GM19351 (cell line): Measurements from ENCODE around the gene COL27A1.
"Not testable (repeated sequence)": the region's sequence is repeated elsewhere in the genome, so short reads cannot be mapped to it uniquely, and the experiment has no call there.

Experiments
- ATAC-seq: cut with Tn5 transposase; IDR thresholded peaks from one replicate; pipeline ENCODE4 v1.9.1; 2021; ENCODE audit warnings: mild to moderate bottlenecking, moderate library complexity; ENCODE audit not compliant: unreplicated experiment

The COL27A1 gene

DNA sequence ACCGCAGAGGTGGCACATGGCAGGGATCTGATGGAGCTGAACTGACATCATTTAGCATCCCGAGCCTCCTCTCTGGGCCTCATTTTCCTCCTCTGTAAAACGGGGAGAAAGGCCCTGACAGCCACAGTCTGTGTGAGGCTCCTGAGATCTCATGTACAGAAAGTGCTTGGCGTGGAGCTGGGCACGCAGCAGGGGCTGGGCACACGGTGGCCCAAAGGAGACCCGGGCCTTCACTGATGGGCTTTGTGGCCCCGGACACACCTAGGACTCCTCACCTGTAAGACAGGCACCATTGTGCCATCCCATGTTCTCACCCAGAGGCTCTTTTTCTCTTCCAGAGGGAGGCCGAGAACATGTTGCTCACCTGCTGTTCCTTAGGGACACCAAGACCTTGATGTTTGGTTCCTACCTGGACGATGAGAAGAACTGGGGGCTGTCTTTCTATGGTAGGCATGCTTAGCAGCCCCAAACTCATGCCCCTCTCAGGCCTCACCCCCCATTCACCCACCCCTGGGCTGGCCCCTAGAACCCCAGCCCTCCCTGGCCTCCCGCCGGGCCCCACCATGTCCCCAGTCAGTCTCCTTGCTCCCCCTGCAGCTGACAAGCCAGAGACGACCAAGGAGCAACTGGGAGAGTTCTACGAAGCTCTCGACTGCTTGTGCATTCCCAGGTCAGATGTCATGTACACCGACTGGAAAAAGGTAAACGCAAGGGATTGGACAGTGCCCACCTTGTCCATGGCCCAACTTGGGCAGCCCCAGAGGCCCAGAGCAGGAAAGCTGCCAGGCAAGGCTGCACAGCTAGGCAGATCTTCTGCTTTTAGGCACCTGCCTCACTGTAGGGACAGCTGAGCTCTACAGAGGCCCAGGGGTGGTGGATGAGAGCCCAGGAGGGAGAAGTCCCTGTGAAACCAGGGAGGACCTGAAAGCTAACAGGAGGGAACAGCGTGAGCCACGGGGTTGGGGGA lies 176.2 kb downstream of the COL27A1 start:
- not testable (repeated sequence) for ATAC-seq

DNA sequence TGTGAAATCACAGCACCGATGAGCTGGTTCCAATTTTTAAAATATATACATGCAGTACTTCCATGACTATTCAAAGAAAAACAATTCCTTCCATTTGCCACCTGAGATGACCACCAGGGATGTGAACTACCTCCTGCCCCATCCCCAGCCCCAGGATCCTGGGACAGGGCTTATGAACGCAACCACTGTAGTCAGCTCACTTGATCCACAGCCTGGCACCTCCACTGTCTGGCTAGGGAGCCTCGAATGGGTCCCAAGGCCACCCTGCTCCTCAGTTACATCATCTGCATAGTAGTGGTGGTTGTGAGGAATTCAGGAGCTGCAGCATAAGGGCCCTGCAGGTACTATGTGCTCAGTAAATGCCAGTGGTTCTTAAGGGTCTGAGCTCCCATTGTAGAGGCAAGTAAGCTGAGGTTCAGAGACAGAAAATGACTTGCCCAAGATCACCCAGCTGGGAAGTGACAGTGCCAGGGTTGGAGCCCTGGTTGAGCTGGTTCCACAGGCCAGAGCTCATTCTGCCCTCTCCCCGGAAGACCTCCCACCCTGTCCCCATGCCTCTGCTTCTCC lies 177.2 kb downstream of the COL27A1 start:
- not testable (repeated sequence) for ATAC-seq

DNA sequence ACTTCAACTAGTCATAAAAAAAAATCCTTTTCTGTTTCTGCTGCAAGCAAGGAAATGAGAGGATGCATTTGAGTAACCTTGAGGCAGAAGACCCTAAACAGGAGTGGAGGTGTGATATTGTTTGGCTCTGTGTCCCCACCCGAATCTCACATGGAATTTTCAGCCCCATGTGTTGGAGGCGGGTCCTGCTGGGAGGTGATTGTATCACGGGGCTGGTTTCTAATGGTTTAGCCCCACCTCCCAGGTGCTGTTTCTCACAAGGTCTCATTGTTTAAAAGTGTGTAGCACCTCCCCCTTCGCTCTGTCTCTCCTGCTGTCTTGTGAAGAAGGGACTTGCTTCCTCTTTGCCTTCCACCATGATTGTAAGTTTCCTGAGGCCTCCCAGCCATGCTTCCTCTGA lies 178.4 kb downstream of the COL27A1 start:
- ATAC-seq: not testable (repeated sequence)

DNA sequence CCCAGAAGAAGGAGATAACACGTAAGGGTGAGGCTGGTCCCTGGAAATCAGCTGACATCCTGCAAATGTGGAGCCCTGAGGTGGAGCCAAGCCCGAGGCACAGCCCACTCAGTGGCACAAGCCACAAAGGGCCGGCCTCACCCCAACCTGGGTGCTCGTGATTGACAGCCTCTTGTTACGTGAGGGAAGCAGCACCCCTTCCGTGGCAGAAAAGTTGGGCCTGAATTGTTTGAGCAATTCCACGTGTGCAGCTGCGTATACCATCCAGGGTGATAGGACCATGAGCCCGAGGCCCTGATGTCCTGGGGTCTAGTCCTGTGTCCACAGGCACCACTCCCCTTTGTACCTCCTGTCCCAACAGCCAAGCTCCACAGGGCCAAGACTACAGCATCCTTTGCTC lies 179.2 kb downstream of the COL27A1 start:
- no peak for ATAC-seq

DNA sequence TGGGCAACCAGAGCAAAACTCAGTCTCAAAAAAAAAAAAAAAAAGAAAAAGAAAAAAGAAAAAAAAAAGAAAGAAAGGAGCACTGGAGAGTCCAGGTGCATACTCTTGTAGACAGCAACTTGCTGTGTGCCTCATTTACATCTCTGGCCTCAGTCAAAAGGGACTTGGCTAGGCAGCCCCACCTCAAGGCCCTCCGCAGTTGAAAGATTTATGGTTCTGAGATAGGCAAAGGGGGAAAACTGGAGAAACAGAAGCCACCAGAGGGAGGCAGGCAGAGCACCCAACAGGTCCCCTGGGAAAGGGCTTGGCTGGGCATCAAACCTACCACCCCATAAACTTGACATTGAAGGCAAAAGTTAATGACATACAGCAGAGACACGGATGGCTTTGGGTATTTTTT lies 180.4 kb downstream of the COL27A1 start:
- ATAC-seq: no peak

DNA sequence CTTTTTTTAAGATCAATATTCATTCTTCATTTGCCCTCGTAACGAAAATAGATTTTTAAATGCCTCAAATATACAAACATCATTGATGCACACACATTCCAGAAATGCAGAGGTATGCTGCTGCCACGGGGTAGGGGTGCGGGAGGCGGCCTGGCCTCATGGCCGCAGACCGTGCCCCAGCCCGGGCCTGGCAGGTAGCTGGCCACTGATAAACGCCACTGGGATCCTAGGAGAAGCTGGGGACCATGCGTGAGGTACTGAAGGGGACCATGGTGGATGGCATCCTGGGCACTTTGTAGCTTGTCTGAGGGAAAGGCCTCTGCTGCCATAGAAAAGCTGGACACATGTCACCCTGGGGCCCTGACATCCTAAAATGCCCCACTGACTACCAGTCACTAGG lies 180.8 kb downstream of the COL27A1 start:
- ATAC-seq: no peak

DNA sequence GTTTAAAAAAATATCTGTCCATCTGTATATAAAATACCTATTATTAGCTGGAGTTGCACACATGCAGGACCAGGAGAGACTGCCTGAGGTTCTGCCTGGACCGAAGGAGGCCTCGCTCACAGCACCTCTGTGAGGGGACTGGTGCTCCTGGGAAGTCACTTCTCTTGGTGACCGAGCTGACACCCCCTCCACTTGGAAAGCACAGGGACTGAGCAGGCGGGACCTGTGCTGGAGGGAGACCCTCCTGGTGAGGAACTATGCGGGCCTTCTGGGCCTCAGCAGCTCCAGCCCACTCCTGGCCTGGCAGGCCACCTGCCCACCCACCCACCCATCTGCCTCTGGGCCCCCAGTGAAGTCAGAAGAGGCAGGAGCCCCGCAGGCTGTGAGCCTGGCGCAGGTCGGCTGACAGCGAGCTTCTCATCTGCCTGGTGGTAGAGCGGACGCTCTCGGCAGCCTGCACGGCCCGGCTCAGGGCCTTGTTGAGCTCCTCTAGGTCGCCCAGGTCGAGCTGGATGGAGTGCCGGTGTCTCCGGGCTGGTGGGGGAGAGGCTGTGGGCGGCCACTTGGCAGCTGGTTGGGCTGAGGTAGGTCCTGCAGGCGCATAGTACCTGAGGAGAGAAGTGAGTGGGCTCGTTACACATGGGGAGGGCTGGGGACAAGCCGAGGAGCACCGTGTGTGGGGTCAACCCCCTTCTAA lies 181.5 kb downstream of the COL27A1 start:
- no peak for ATAC-seq

DNA sequence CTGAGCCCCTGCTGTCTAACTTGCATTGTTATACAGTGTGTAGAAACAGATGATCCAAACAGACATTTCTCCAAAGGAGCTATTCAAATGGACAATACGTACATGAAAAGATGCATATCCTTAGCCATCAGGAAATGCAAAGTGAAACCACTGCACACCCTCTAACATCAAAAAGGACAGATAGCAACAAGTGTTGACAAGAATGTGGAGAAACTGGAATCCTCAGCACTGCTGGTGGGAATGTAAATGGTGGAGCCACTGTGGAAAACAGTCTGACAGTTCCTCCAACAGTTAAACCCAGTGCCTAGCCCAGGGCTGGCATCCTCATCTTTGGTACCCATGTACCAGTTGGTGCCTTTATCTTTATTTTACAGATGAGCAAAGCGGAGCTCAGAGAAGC lies 182.8 kb downstream of the COL27A1 start:
- ATAC-seq: no peak

DNA sequence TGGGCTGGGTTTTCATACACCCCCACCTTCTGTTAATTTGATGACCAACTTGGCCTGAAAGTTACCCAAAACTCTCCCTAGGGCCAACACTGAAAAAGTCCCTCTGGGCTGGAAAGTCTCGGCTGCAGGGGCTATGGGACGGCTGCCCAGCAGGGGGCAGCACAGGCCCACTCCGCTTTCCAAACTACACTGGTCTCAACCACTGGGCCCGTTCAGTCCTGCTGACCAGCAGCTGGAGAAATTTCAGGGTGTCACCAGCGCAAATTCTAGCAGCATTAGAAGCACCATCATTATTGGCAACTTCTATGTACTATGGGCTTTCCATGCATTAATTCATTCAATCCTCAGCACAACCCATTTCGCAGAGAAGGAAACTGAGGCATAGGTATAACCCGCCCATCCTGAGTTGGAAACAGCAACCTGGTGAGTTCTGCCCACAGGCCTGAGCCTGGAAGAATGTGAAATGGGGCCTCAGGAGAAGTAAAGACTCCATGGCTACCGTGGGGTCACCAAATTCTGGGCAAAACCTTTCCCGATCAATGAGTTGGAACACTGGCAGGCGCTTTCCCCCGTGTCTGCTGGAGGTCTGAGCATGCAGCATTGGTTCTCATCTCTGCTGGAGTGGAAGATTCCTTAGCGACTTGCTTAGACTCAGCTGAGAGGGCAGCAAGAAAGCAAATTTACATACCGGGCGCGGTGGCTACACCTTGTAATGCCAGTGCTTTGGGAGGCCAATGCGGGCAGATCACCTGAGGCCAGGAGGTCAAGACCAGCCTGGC lies 184.0 kb downstream of the COL27A1 start:
- peak; percentile 88 for ATAC-seq

DNA sequence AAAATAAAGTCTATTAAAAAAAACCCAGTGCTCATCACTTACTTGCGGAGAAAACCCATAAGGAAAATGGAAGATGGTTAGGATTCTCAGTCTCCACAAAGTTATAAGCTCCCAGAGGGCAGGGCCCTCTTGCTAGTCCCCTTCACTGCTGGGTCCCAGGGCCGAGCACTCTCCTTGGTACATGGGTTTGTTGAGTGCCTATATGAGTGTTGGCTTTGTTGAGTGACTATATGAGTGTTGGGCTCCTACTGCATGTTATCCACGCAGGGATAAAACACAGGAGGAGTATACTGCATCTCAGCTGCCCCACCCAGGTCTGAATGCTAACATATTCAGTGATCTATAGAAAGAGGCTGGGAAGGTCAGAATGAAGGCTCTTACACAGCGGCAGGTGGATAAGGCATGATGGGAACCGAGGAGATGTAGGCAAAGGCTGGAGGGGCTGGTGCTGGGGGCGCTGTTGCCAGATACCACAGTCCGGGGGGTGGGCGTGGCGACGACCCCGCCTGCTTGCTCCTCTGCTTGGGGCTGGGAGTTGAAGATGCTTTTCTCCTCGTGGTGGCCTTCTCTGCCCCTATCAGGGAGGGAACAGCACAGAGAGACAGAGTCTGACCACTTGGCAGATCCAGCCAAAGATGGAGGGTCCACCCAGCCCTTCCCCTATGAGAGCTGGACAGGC lies 186.0 kb downstream of the COL27A1 start:
- no peak for ATAC-seq

DNA sequence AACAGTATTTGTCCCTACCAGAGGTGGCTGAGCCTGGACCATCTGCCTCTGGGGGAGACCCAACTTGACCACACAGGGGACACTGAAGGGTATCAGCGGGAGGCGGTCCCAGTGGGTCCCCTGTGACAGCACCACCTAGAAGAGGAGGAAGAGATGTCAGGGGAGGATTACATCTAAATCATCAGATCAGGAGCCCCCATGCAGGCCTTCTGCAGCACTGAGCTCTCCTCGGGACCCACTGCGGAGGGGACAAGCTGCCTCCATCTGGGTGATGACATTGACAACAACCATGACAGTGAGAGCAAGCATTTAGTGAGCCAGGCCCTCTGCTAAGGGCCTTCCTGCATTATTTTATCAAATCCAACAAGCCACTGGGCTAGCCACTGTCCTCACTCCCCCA lies 186.7 kb downstream of the COL27A1 start:
- no peak for ATAC-seq

DNA sequence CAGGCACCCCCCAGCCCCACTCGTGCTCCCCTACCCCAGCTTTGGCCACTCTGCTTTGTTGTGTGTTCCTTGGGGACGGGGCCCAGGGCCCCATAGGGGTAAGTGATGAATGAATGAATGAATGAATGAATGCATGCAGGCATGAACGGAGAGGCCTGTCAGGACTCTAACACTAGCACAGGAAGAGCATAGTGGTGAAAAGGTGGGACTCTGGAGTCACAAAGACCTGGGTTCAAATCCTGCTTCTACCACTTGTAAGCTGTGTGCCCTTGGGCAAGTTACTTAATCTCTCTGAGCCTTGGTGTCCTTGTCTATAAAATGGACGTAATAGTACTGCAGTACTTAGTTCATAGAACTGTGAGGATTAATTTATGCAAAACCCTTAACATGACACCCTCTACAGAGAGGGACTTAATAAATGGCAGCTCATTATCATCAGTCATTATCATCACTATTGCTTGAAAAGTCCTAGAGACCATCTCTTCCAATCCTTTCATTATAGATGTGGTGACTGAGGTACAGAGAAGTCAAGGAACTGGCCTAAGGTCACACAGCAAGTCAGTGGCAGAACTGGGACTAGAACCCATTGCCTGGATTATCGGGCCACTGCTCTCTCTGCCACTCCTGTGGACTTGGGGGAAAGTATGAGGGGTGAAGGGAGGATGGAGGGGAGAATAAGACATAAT lies 187.6 kb downstream of the COL27A1 start:
- no peak for ATAC-seq

DNA sequence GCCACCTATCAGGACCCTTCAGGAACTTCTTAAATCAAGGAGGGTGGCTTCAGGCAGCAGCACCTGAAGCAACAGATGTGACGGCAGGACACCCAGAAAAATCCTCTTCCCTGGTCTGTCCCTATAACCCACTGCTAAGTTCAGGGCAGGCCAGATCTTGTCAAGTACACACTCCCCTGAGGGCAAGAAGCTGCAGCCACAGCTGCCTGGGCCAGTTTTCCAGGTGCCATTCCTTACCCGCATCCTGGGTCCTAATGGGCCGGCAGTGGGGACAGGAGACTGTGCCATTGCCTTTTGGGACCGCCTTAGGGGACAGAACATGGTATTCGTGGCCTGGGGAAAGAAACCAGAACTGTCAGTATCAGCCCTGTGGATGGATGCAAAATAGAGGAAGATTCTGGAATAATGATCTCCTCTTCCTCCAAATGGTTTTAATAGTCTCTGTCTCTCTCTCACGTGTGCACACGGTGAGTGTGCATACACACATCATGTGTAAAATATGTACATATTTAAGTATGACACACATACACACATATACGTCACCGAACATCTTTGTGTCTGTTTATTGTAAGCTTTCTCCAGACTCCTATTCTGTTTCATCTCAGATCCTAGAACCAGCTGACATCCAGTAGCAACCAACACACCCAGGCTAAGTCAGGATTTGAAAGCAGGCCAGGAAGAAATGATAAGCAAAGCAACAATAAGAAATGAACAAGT lies 188.3 kb downstream of the COL27A1 start:
- no peak for ATAC-seq

DNA sequence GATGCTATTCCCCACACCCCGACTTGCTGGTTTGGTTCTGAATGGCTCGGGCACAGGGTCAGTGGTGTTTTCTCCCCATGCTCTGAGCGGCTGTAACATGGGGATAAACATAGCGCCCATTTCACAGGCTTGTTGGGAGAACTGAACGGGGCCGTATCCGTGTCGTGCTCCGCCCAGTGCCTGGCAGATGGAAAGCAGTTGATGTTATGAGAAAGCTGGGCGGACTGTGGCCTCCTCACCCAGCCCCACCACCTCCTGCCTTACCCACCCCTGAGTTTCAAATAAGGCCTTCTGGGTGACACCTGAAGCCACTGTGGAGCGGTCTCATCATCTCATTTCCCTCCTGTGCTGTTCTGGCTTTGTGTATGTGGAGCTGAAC lies 188.8 kb downstream of the COL27A1 start:
- no peak for ATAC-seq

DNA sequence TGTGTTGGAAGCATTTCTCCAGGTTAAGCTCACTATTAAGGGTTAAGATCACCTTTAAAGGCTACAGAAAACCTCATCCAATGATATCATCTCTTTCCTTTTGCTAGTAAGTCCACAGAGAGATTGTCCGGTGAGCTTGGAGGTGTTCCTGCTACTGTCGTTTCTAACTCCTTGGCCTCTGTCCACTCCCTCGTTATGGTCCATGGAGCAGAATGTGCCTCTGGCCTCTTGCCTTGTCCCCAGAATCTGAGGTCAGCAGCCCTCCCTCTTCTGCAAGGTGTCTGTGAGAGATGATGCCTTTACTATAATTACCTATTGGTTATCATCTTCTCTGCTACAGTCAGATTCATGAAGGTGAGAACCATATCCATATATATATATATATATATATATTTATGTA lies 189.4 kb downstream of the COL27A1 start:
- no peak for ATAC-seq

DNA sequence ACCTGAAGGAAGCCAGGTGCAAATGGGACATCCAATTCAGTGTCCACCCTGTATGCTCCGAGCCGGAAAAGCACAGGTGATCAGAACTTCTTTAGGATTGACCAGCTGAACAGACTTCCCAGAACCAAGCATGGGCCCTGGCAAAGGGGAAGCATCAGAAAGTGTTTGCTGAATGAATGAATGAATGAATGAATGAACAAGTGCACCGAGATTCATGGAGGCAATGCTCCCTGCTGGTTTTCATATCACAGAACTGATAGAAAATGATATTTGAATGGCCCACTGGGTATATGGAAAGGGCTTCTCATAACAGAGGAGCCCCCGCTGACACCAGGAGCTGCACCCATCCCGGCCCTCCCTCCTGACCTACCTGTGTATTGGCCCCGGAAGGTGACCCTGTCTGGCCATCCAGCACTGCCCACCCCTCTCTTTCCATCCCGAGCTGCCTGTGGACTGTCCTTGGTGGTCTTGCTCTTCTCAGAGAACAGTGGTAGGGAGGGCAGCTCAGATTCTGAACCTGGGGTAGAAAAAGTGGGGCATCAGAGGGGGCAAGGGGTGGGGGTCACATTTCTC lies 190.2 kb downstream of the COL27A1 start:
- ATAC-seq: no peak

DNA sequence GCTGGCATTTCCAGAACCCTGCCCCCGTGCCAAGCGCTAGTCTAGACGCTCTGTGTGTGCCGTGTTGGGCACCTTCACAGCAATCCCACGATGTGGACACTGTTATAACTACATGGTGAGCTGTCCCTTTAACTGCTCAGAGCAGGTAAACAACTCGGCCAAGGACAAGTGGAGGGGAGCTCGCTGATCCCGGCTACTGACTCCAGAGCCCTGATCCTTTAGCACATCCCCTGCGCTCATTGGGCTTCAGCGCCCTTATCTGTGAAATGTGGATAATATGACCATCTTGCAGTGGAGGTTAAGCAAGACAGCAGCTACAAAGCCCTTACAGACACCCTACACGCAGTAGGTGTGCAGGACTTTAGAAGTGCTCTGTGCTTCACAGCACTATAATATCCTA lies 190.8 kb downstream of the COL27A1 start:
- ATAC-seq: no peak

DNA sequence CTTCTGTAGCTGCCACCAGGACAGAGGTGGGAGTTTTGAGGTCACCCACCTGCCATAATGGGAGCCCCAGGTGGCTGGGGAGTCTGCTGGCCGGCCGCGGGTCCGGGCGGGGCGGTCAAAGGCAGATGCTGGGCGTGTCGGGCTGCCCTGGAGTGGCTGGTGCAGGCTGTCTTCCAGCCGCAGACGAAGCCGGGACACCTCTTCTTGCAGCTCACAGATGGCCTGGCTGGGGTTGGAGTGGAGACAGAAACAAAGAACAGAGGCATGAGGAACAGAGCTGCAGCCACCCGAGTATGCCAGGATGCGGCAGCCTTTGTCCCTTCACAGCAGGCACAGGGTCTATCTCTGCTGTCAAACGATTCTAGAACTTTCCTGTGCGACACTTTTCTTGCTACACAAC lies 192.3 kb downstream of the COL27A1 start:
- no peak for ATAC-seq
